Head of caudate nucleus (tissue), 42 donors: ENCODE data around the gene PARD6G.
"Not testable (repeated sequence)": the region's sequence is repeated elsewhere in the genome, so short reads cannot be mapped to it uniquely, and the experiment has no call there.

Experiments
- DNase-seq, 42 donors: peaks; one replicate each; pipeline versions ENCODE4 v3.0.0 to v3.0.0-alpha.2; 2020 to 2021; ENCODE audit warnings: mixed read lengths in 7 of 42
- intact Hi-C: fragments of 100-400 bp; cut with DNase I; formaldehyde crosslinking; loops from one replicate; pipeline ENCODE4 v1.15.0; 2022

Gene PARD6G

GRCh38 chr18:80247393-80247841, at the start of gene PARD6G:
Gene PARD6G, minus strand, starts transcription at chr18:80247514. Its CDS starts 166 bp downstream, at chr18:80247348.
- DNase-seq, result peak; percentile 68 to 96 (median 92)

GRCh38 chr18:80262241-80263033, 15.1 kb upstream of the PARD6G start:
- DNase-seq, result peak in 15 of 42 donors; percentile 18 to 59 (median 39)
- intact Hi-C loops, result not testable (repeated sequence)

More at GRCh38 chr18:80247393-80247841, at the start of gene PARD6G:
- intact Hi-C loops, result no loop called here

GRCh38 chr18:80259610-80260009, 12.3 kb upstream of the PARD6G start:
- intact Hi-C loops, result no loop called here

GRCh38 chr18:80258640-80259039, 11.3 kb upstream of the PARD6G start:
- intact Hi-C loops, result no loop called here
- no peak for DNase-seq

More at GRCh38 chr18:80259610-80260009, 12.3 kb upstream of the PARD6G start:
- DNase-seq, result peak in 2 of 42 donors; percentile 31 to 33

GRCh38 chr18:80257579-80258543, 10.5 kb upstream of the PARD6G start:
- peak; percentile 61 to 93 (median 85) for DNase-seq
- intact Hi-C loops, result not testable (repeated sequence)

- peak in 2 of 42 donors; percentile 22 to 26 for DNase-seq
- intact Hi-C loops, result no loop called here
Observed at GRCh38 chr18:80254971-80255500, 7.7 kb upstream of the PARD6G start.

GRCh38 chr18:80253871-80254492, 6.7 kb upstream of the PARD6G start:
- DNase-seq, result peak in 2 of 42 donors; percentile 9 to 17
- intact Hi-C loops, result no loop called here

- peak in 2 of 42 donors; percentile 4 to 22 for DNase-seq
- intact Hi-C loops, result no loop called here
Observed at GRCh38 chr18:80253236-80253635, 5.9 kb upstream of the PARD6G start.

GRCh38 chr18:80252136-80252535, 4.8 kb upstream of the PARD6G start:
- peak in 2 of 42 donors; percentile 27 to 28 for DNase-seq
- intact Hi-C loops, result no loop called here

- intact Hi-C loops, result no loop called here
- DNase-seq, result peak in 1 of 42 donors; percentile 25
Observed at GRCh38 chr18:80251700-80252099, 4.4 kb upstream of the PARD6G start.

GRCh38 chr18:80250740-80251364, 3.5 kb upstream of the PARD6G start:
- intact Hi-C loops, result no loop called here

GRCh38 chr18:80249217-80250093, 2.1 kb upstream of the PARD6G start:
- intact Hi-C loops, result no loop called here

More at GRCh38 chr18:80250740-80251364, 3.5 kb upstream of the PARD6G start:
- peak in 1 of 42 donors; percentile 32 for DNase-seq

GRCh38 chr18:80246445-80247392, 595 bp downstream of the PARD6G start:
- peak in 34 of 42 donors; percentile 10 to 54 (median 30) for DNase-seq
- intact Hi-C loops, result no loop called here

More at GRCh38 chr18:80249217-80250093, 2.1 kb upstream of the PARD6G start:
- DNase-seq, result peak in 3 of 42 donors; percentile 34 to 47 (median 36)

GRCh38 chr18:80245781-80246444, 1.4 kb downstream of the PARD6G start:
- DNase-seq, result peak in 6 of 42 donors; percentile 16 to 45 (median 32)
- intact Hi-C loops, result no loop called here

- intact Hi-C loops, result no loop called here
- DNase-seq, result peak in 4 of 42 donors; percentile 13 to 39 (median 34)
Observed at GRCh38 chr18:80244956-80245730, 2.2 kb downstream of the PARD6G start.
